GM23338 (cell line): ENCODE data around the gene VRK1.

ENCODE experiments used
- CREB1 ChIP-seq: fragments of 250-450 bp; sonication (Bioruptor Pico); IDR thresholded peaks from 2 replicates; pipeline ENCODE4 v1.5.0; 2020; ENCODE audit warnings: low read depth, mild to moderate bottlenecking, moderate library complexity
- EZH2 ChIP-seq: fragments of 200-600 bp; sonication (generic); IDR thresholded peaks from one replicate; pipeline ENCODE4 v1.8.0; 2017; ENCODE audit warnings: antibody characterized with exemption, mild to moderate bottlenecking, low read depth; ENCODE audit not compliant: unreplicated experiment
- EZH2phosphoT487 ChIP-seq: fragments of 200-600 bp; sonication (generic); IDR thresholded peaks from one replicate; pipeline ENCODE4 v1.8.1; 2018; ENCODE audit warnings: antibody characterized with exemption; ENCODE audit not compliant: unreplicated experiment
- JUNB ChIP-seq: IDR thresholded peaks from one replicate; pipeline ENCODE4 v1.6.1; 2016; ENCODE audit warnings: antibody characterized with exemption; ENCODE audit not compliant: unreplicated experiment
- NANOG ChIP-seq: IDR thresholded peaks from 2 replicates; pipeline ENCODE4 v1.6.1; 2016; ENCODE audit warnings: antibody characterized with exemption, borderline replicate concordance
- POLR2AphosphoS5 ChIP-seq: IDR thresholded peaks from 2 replicates; pipeline ENCODE4 v1.6.1; 2016; ENCODE audit warnings: antibody characterized with exemption, low read depth
- STAT1 ChIP-seq: IDR thresholded peaks from one replicate; pipeline ENCODE4 v1.6.1; 2016; ENCODE audit warnings: antibody characterized with exemption; ENCODE audit not compliant: unreplicated experiment
- ZNF114 ChIP-seq: fragments of 250-450 bp; sonication (Bioruptor Pico); IDR thresholded peaks from 2 replicates; pipeline ENCODE4 v1.5.0; 2020; ENCODE audit warnings: mild to moderate bottlenecking, moderate library complexity
- ZNF331 ChIP-seq: fragments of 250-450 bp; sonication (Bioruptor Pico); IDR thresholded peaks from 2 replicates; pipeline ENCODE4 v1.5.0; 2020; ENCODE audit warnings: low read depth, mild to moderate bottlenecking, moderate library complexity
- TF ChIP-seq, protein P1 (sequence below), 2 experiments: fragments of 200-600 bp in 1 of 2; sonication (generic) in 1 of 2; conservative IDR thresholded peaks; 2 replicates each; pipeline versions ENCODE4 v1.5.1 to v1.6.1; 2016 to 2017; ENCODE audit warnings: antibody characterized with exemption in 2 of 2, low read depth in 2 of 2, mild to moderate bottlenecking in 2 of 2, moderate library complexity in 1 of 2
- TF ChIP-seq, protein P2 (sequence below): IDR thresholded peaks from one replicate; pipeline ENCODE4 v1.6.1; 2018; ENCODE audit warnings: antibody characterized with exemption; ENCODE audit not compliant: unreplicated experiment
- TF ChIP-seq, protein P3 (sequence below): IDR thresholded peaks from 2 replicates; pipeline ENCODE4 v1.6.1; 2016; ENCODE audit warnings: antibody characterized with exemption

DNA sequence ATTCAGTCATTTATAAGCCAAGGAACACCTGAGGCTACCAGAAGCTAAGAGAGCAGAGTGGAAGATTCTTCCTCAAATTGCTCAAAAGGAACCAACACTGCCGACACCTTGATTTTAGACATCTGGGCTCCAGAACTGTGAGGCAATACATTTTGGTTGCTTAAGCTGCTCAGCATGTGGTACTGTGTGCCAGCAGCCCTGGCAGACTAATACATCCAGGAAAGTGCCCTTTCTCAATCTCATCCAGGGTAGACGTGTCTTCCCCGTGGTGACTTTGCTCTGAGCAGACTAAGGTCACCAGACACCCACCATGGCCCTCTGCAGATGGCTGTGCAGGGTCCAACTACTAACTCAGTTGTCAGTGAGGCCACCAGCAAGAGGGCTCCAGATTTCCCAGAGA is 122.8 kb downstream of the VRK1 start:
- TF ChIP-seq, protein P1, sequence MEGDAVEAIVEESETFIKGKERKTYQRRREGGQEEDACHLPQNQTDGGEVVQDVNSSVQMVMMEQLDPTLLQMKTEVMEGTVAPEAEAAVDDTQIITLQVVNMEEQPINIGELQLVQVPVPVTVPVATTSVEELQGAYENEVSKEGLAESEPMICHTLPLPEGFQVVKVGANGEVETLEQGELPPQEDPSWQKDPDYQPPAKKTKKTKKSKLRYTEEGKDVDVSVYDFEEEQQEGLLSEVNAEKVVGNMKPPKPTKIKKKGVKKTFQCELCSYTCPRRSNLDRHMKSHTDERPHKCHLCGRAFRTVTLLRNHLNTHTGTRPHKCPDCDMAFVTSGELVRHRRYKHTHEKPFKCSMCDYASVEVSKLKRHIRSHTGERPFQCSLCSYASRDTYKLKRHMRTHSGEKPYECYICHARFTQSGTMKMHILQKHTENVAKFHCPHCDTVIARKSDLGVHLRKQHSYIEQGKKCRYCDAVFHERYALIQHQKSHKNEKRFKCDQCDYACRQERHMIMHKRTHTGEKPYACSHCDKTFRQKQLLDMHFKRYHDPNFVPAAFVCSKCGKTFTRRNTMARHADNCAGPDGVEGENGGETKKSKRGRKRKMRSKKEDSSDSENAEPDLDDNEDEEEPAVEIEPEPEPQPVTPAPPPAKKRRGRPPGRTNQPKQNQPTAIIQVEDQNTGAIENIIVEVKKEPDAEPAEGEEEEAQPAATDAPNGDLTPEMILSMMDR (conservative IDR thresholded peaks at IDR 0.05; ENCODE audit: low read depth in 2 of 2) = no peak
- TF ChIP-seq POLR2AphosphoS5 (no peak), EZH2 (no peak), STAT1 (no peak), EZH2phosphoT487 (no peak), NANOG (no peak), CREB1 (CRISPR knock-in tag) (no peak), JUNB (no peak), ZNF331 (CRISPR knock-in tag) (no peak), ZNF114 (no peak)
- TF ChIP-seq, protein P2, sequence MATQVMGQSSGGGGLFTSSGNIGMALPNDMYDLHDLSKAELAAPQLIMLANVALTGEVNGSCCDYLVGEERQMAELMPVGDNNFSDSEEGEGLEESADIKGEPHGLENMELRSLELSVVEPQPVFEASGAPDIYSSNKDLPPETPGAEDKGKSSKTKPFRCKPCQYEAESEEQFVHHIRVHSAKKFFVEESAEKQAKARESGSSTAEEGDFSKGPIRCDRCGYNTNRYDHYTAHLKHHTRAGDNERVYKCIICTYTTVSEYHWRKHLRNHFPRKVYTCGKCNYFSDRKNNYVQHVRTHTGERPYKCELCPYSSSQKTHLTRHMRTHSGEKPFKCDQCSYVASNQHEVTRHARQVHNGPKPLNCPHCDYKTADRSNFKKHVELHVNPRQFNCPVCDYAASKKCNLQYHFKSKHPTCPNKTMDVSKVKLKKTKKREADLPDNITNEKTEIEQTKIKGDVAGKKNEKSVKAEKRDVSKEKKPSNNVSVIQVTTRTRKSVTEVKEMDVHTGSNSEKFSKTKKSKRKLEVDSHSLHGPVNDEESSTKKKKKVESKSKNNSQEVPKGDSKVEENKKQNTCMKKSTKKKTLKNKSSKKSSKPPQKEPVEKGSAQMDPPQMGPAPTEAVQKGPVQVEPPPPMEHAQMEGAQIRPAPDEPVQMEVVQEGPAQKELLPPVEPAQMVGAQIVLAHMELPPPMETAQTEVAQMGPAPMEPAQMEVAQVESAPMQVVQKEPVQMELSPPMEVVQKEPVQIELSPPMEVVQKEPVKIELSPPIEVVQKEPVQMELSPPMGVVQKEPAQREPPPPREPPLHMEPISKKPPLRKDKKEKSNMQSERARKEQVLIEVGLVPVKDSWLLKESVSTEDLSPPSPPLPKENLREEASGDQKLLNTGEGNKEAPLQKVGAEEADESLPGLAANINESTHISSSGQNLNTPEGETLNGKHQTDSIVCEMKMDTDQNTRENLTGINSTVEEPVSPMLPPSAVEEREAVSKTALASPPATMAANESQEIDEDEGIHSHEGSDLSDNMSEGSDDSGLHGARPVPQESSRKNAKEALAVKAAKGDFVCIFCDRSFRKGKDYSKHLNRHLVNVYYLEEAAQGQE = no peak
- TF ChIP-seq, protein P3, sequence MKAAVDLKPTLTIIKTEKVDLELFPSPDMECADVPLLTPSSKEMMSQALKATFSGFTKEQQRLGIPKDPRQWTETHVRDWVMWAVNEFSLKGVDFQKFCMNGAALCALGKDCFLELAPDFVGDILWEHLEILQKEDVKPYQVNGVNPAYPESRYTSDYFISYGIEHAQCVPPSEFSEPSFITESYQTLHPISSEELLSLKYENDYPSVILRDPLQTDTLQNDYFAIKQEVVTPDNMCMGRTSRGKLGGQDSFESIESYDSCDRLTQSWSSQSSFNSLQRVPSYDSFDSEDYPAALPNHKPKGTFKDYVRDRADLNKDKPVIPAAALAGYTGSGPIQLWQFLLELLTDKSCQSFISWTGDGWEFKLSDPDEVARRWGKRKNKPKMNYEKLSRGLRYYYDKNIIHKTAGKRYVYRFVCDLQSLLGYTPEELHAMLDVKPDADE = no peak
